AG04450 (cell line): ENCODE results near the gene ZDHHC1. TPM values are rescaled to one million over a fixed set of nuclear protein-coding genes. Genes with fewer than 3 reads are reported as not detected.

Experiments
- CTCF ChIA-PET: fragments of 300-600, 350-600 bp; formaldehyde crosslinking; extraction: SDS; loops from one replicate; lab custom pipeline; 2022; ENCODE audit warnings: antibody characterized with exemption, inconsistent platforms; lab: Charles Lee
- POLR2A ChIA-PET: fragments of 350-600 bp; formaldehyde crosslinking; extraction: SDS; loops from one replicate; lab custom pipeline; 2021; ENCODE audit warnings: antibody characterized with exemption, inconsistent platforms; lab: Yijun Ruan, JAX
- DNase-seq: peaks from one replicate; pipeline ENCODE4 v3.0.0-alpha.2; 2011; ENCODE audit warnings: low read depth, low spot score
- H3K27ac ChIP-seq: one replicate; pipeline ENCODE4 v1.5.1; 2012; ENCODE audit warnings: low read depth, low read length, control low read depth
- H3K27me3 ChIP-seq: one replicate; pipeline ENCODE4 v1.6.0; 2012; ENCODE audit warnings: low read length; ENCODE audit not compliant: control insufficient read depth, insufficient read depth
- H3K4me3 ChIP-seq: 2 replicates; pipeline ENCODE4 v1.5.1; 2011; ENCODE audit warnings: mild to moderate bottlenecking, low read depth, low read length, control low read depth
- H3K9me3 ChIP-seq: 2 replicates; pipeline ENCODE4 v1.5.1; 2012; ENCODE audit warnings: low read length; ENCODE audit not compliant: control insufficient read depth, insufficient read depth
- CTCF ChIP-seq: IDR thresholded peaks from 2 replicates; pipeline ENCODE4 v1.5.1; 2011; ENCODE audit warnings: low read depth, low read length, control low read depth, inconsistent platforms
- polyA plus RNA-seq: library from polyadenylated mRNA; depleted of rRNA; stranded (reverse); fragments of >200 nt; gene quantifications from 2 replicates; pipeline ENCODE4 v1.2.3, GENCODE V29; 2011

Gene ZDHHC1
- polyA plus RNA-seq, 1 experiment = 1.9 TPM

GRCh38 chr16:67394155-67395104, 21.8 kb downstream of the ZDHHC1 start:
- no peak overlapping the region for H3K27ac ChIP-seq
- no peak for TF ChIP-seq CTCF
- H3K4me3 ChIP-seq = no peak overlapping the region
- ChIA-PET CTCF (interaction anchor here (0.5 to 1.7 kb wide), 14 partner anchors 11 to 254 kb away, joined by 3 to 15 read pairs (median 5); no protein-coding TSS in a partner anchor), POLR2A (interaction anchor here (1.2 to 1.7 kb wide), 2 partner anchors 116 to 147 kb away, joined by 4 to 5 read pairs; partner anchors contain the start of gene FHOD1)
- peaks cover 3% of the 10 kb centered on the region for H3K27me3 ChIP-seq
- H3K9me3 ChIP-seq = peaks cover 5% of the 10 kb centered on the region; the same call in 1 of the 2 replicates
- DNase-seq = no peak

GRCh38 chr16:67393788-67394154, 22.5 kb downstream of the ZDHHC1 start:
- peaks cover 5% of the 10 kb centered on the region; the same call in 1 of the 2 replicates for H3K9me3 ChIP-seq
- POLR2A ChIA-PET = interaction anchor here (1.0 to 1.7 kb wide), 3 partner anchors 116 to 147 kb away, joined by 3 to 5 read pairs (median 4); partner anchors contain the start of gene FHOD1
- no peak for TF ChIP-seq CTCF
- CTCF ChIA-PET = interaction anchor here (0.5 to 1.7 kb wide), 19 partner anchors 8 to 253 kb away, joined by 3 to 15 read pairs (median 5); no protein-coding TSS in a partner anchor
- peak overlapping the region; percentile 54 for H3K4me3 ChIP-seq
- H3K27me3 ChIP-seq = peaks cover 3% of the 10 kb centered on the region
- H3K27ac ChIP-seq = no peak overlapping the region
- DNase-seq = no peak

- ChIA-PET POLR2A (interaction anchor here (1.0 to 1.7 kb wide), 3 partner anchors 115 to 146 kb away, joined by 3 to 5 read pairs (median 4); partner anchors contain the start of gene FHOD1), CTCF (interaction anchor here (0.5 to 1.7 kb wide), 22 partner anchors 8 to 253 kb away, joined by 3 to 15 read pairs (median 4); no protein-coding TSS in a partner anchor)
- TF ChIP-seq CTCF = peak; percentile 65
- H3K4me3 ChIP-seq = peak within 1 kb of the TSS; percentile 54
- no peak within 1 kb of the TSS for H3K27ac ChIP-seq
- H3K27me3 ChIP-seq = peaks cover 7% of the 10 kb centered on the region
- H3K9me3 ChIP-seq = peaks cover 5% of the 10 kb centered on the region; the same call in 1 of the 2 replicates
- DNase-seq = no peak
These were observed 23.0 kb downstream of the ZDHHC1 start, which contains the start of gene TPPP3 for GRCh38 chr16:67393111-67393787. TPPP3 (minus strand) TSS chr16:67393498; CDS start chr16:67391111, 2,387 bp downstream.

- Histone ChIP-seq H3K4me3 (peak overlapping the region; percentile 54; the same call in 1 of the 2 replicates), H3K9me3 (peaks cover 5% of the 10 kb centered on the region; the same call in 1 of the 2 replicates), H3K27ac (no peak overlapping the region), H3K27me3 (peaks cover 10% of the 10 kb centered on the region)
- ChIA-PET CTCF (interaction anchor here (0.8 to 1.7 kb wide), 9 partner anchors 9 to 184 kb away, joined by 3 to 11 read pairs (median 5); no protein-coding TSS in a partner anchor), POLR2A (interaction anchor here (1.0 to 1.7 kb wide), 3 partner anchors 115 to 145 kb away, joined by 3 to 5 read pairs (median 4); partner anchors contain the start of gene FHOD1)
- no peak for DNase-seq
- TF ChIP-seq CTCF = no peak
These were observed 23.8 kb downstream of the ZDHHC1 start for GRCh38 chr16:67392301-67393059.
